ENCODE data around the gene PRSS36.

Gene PRSS36

GRCh38 chr16:31094424-31095120 is 55.3 kb downstream of the PRSS36 start, which contains the start of gene VKORC1:
Gene VKORC1 (minus strand): TSS chr16:31094797. CDS start chr16:31094729, 68 bp downstream.
- peak; percentile 72 for DNase-seq

DNA sequence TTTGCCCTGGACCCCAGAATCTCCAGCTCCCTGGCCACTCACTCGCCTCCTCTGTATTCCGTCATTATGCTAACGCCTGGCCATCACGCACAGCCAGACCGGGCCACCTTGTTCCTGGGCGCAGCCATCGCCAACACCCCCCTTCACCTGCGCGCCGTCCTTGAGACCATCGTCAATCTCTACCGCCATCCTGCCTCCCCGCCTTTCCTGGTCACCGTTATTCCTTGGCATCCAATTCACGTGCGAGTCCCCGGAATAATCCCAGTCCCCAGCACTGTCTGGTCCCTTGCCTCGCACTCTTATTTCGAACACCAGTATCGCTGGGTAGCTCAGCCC is 55.8 kb downstream of the PRSS36 start:
- no peak for DNase-seq

GRCh38 chr16:31093132-31093703 is 56.6 kb downstream of the PRSS36 start:
- no peak for DNase-seq

GRCh38 chr16:31092330-31092729 is 57.5 kb downstream of the PRSS36 start:
- no peak for DNase-seq

DNA sequence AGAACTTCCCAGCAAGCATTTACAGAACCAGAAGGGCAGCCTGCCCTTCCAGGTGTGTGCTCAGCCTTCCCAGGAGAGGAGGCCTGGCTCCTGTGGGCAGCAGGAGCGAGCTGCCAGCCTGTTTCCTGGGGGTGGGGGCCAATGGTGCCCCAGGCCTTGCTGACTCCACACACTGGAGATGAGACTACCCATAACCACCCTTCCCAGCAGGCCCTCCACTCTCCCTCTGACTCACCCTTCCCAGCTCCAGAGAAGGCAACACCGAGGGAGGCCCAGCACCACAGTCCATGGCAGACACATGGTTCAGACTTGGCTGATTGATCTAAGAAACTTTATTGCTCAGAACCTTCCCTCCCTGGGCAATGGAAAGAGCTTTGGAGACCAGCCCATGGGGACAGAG is 59.3 kb downstream of the PRSS36 start:
- DNase-seq, result no peak

- no peak for DNase-seq
Observed at GRCh38 chr16:31089199-31089598, 60.7 kb downstream of the PRSS36 start.
